ENCODE results near the gene NACC1.
"Not testable (repeated sequence)": the region's sequence is repeated elsewhere in the genome, so short reads cannot be mapped to it uniquely, and the experiment has no call there.

Gene NACC1

DNA sequence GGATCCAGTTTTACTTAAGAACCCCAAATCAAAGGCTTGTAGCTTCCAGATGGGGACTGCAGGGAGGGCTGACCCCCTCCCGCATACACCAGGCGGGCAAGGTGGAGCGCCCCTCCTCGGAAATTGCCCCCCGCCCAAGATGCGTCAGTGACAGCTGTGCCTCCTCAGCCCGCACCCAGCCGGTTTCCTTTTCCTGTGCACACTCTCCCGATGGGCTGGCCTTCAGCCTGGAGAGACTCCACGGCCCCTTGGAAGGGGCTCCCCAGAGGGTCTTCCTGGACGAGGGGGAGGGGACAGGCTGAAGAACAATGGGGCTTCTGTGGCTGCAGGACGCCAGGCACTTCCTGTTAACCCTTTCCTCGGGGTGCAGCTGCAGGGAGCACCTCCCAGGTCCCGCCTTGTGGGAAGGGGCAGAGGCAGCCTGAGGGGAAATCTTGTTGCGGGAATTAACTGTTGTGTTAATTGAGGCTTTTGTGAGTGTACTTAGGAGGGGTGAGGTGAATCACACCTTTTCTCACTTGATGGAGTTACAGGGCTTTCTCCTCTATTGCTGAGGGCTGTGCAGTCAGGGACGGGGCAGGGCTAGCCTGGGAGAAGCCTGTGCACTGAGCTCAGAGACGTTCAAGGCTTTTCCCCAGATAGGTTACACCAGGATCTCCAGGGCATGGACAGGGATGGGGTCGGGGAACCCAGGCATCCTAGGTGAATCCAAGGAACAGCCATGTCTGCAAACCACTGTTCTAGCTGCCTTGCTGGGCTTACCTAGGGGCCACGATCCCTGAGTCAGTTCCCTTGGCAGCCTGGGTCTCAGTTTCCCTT, 46.5 kb downstream of the NACC1 start:
- no peak for DNase-seq (ENCODE audit: low read depth)

DNA sequence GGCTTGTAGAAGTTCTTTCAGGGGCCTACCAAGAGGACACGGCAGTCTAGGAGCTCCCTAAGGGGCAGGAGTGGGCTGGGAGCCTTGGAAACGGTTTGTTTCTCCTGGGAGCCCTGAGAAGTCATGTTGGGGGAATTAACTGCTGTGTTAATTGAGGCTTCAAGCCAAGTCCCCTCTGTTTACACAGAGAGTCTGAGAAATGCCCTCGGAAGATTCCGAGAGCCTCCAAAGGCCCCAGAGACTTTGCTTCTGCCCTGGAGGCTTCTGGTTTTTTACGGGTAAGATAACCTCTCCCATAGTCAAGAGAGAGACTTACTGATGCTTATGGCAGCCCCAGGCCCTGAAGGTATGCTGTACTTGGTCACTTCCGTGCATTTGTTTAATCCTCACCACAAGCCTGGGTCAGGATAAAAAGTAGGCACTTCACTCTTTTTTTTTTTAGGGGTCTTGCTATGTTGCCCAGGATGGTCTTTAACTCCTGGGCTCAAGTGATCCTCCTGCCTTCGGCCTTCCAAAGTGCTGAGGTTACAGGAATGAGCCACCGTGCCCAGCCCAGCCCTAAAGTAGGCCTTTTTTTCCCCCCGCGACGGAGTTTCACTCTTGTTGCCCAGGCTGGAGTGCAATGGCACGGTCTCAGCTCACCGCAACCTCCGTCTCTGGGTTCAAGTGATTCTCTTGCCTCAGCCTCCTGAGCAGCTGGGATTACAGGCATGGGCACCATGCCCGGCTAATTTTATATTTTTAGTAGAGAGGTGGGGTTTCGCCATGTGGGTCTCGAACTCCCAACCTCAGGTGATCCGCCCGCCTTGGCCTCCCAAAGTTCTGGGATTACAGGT, 47.3 kb downstream of the NACC1 start:
- DNase-seq (ENCODE audit: low read depth): no peak

DNA sequence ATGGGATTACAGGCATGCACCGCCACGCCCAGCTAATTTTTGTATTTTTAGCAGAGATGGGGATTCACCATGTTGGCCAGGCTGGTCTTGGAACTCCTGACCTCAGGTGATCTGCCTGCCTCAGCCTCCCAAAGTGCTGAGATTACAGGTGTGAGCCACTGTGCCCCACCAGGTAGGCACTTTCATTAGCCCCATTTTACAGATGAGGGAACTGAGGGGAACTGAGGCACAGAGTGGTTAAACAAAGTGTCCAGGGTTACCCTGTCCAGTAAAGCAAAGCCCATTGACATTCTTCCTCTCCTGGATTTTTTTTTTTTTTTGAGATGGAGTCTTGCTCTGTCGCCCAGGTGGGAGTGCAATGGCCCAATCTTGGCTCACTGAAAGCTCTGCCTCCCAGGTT, 48.1 kb downstream of the NACC1 start:
- DNase-seq (ENCODE audit: low read depth): not testable (repeated sequence)

DNA sequence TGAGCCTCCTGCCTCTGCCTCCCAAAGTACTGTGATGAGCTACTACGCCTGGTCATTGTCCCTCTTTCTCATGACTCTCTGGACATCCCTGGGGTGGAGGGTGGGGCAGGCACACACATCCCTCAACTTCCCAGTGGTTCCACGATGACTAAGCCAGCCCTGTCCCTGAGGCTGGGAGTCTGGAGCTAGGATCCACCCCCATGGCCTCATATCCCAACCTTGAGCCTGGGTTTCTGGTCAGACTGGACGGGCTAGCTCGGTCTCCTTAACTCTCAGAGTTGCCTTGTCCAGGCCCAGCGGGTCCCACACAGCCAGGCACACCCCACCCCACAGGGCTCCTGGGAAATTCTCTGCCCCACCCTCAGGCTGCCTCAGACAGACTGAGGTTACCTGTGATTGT, 51.7 kb downstream of the NACC1 start:
- DNase-seq (ENCODE audit: low read depth): no peak

DNA sequence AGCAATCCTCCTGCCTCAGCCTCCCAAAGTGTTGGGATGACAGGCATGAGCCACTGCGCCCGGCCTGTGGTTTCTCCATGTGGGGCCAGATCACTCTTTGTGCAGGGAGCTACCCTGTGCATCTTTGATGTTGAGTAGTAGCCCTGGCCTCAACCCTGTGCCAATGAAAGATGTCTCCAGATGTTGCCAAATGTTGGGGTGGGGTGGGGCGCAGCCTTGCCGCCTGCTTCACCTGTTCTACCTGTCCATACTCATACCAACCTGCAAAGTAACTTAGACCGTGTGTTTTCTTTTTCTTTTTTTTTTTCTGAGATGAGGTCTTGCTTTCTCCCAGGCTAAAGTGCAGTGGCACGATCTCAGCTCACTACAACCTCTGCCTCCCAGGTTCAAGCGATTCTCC, 53.1 kb downstream of the NACC1 start:
- no peak for DNase-seq (ENCODE audit: low read depth)

DNA sequence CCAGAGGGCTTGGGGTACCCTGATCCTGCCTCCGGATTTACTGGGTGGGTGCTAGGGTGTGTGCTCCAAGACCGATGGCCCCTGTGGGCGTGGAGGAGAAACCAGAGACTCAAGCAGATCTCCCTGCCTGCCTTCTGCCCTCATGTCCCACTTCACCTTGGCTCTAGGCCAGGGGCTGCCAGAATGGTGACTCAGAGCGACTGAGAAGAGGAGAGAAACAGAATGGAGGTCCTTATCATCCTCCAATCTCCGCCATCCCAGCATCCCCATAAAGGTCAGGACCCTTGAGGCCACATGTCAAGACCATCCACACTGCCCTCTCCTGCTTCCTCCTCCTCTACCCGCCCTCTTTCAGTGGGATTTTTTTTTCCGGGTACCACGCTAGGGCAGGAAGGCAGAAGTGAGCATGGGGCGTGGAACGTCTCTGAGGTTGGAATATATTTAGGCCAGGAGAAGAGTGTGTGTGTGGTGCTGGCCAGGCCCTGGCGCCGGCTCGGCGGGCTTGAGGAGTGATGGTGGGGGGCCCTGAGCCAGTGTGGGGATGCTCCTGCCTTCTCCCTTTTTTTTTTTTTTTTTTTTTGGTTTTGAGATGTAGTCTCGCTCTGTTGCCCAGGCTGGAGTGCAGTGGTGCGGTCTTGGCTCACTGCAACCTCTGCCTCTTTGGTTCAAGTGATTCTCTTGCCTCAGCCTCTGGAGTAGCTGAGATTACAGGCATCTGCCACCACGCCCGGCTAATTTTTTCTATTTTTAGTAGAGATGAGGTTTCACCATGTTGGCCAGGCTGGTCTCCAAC, 54.5 kb downstream of the NACC1 start:
- peak; percentile 78 for DNase-seq (ENCODE audit: low read depth)

DNA sequence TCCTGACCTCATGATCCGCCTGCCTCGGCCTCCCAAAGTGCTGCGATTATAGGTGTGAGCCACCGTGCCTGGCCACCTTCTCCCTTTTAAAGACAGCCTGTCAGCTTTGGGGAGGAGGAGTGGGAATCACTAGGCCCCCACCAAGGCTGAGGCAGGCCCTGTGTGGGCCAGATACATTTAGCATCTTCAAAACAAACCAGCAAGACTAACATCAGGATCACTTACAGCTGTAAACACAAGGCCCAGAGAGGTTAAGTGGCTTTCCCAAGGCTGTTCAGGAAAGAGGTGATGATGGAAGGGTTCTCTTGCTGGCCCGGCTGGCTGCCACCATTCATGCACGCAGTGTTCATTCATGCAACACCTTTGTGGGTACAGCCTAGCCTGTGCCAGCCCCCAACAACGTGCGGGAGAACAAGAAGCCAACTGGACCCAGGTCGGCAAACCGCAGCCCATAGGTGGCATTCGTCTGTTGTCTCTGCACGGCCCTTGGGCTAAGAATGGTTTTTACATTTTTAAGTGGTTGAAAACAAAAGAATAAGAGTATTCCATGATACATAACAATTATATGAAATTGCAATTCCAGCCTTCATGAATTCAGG, 55.2 kb downstream of the NACC1 start:
- no peak for DNase-seq (ENCODE audit: low read depth)

DNA sequence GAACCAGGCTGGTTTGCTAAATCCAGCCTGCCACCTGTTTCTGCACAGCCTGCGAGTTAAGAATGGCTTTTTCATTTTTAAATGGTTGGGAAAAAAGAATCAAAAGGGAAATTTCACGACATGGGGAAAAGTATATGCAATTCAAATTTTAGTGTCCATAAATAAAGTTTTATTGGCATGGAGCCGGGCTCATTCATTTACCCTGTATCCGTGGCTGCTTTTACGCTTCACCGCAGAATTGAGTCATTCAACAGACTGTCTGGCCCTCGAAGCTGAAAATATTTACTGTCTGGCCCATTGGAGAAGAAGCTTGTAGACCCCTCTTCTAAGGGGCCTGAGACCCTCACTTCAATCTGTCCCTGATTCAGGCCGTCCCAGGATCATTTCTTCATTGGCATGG, 58.3 kb downstream of the NACC1 start:
- DNase-seq (ENCODE audit: low read depth): no peak

DNA sequence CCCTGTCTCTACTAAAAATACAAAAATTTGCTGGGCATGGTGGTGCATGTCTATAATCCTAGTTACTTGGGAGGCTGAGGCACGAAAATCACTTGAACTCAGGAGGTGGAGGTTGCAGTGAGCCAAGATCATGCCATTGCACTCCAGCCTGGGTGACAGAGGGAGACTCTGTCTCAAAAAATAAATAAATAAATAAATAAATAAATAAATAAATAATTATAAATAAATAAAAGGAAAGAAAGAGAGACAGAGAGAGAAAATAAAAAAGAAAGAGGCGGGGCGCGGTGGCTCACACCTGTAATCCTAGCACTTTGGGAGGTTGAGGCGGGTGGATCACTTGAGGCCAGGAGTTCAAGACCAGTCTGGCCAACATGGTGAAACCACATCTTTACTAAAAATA, 59.5 kb downstream of the NACC1 start:
- DNase-seq (ENCODE audit: low read depth): not testable (repeated sequence)

DNA sequence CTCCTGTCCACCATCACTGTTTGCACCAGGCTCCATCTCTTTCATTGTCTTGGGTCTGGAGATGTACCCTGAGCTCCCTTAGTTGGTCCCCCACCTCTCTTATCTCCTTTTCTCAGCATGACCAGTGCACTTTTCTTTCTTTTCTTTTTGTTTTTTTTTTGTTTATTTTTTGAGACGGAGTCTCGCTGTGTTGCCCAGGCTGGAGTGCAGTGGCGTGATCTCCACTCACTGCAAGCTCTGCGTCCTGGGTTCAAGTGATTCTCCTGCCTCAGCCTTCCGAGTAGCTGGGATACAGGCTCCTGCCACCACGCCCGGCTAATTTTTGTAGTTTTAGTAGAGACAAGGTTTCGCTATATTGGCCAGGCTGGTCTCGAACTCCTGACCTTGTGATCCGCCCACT, 60.2 kb downstream of the NACC1 start:
- DNase-seq (ENCODE audit: low read depth): not testable (repeated sequence)

DNA sequence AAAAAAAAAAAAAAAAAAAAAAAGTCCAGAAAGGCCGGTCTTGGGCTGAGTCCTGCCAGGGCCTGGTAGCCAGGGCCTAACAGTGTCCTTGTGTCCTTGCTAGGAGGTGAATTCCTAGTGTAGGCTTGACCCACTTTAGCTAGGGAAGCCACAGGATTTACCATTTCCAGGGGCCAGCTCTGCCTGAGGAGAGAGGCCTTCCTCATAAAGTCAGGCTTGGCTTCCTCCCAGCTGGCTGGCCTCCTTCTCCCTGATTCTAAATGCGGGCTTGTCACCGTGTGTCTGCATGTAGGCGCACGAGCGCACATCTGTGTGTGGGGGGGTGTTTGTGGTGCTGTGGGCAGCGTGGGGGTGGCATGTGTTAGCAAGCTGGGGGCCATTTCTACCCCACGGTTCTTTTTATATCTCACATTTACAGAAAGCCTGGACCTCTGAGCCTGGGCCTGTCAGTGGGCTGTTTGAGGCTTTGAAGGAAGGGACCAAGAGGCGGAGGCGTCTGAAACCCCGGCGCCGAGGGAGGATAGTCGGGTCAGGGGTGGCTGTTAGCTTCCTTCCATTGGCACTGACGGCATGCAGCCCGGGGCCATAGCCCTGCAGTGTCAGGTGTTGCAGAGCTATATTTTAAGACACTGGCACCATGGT, 63.8 kb downstream of the NACC1 start:
- DNase-seq (ENCODE audit: low read depth): no peak

DNA sequence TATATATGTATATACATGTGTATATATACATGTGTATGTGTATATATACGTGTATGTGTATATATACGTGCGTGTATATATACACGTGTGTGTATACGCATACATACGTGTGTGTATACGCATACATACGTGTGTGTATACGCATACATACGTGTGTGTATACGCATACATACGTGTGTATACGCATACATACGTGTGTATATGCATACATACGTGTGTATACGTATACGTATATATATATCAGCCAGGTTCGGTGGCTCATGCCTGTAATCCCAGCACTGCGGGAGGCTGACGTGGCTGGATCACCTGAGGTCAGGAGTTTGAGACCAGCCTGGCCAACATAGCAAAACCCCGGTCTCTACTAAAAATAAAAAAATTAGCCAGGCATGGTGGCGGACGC, 66.9 kb downstream of the NACC1 start:
- DNase-seq (ENCODE audit: low read depth): not testable (repeated sequence)

DNA sequence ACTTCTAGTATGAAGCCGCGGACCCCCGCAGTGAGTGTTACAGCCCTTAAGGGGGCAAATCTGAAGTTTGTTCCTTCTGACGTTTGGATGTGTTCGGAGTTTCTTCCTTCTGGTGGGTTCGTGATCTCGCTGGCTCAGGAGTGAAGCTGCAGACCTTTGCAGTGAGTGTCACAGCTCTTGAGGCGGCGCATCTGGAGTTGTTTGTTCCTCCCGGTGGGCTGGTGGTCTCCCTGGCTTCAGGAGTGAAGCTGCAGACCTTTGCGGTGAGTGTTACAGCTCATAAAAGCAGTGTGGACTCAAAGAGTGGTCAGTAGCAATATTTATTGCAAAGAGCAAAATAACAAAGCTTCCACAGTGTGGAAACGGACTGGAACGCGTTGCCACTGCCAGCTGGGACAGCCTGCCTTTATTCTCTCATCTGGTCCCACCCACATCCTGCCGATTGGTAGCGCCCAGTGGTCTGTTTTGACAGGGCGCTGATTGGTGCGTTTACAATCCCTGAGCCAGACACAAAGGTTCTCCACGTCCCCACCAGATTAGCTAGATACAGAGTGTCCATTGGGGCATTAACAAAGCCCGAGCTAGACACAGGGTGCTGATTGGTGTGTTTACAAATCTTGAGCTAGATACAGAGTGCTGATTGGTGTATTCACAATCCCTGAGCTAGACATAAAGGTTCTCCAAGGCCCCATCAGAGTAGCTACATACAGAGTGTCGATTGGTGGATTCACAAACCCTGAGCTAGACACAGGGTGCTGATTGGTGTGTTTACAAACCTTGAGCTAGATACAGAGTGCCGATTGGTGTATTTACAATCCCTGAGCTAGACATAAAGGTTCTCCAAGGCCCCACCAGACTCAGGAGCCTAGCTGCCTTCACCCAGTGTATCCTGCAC, 67.9 kb downstream of the NACC1 start:
- DNase-seq (ENCODE audit: low read depth): not testable (repeated sequence)

DNA sequence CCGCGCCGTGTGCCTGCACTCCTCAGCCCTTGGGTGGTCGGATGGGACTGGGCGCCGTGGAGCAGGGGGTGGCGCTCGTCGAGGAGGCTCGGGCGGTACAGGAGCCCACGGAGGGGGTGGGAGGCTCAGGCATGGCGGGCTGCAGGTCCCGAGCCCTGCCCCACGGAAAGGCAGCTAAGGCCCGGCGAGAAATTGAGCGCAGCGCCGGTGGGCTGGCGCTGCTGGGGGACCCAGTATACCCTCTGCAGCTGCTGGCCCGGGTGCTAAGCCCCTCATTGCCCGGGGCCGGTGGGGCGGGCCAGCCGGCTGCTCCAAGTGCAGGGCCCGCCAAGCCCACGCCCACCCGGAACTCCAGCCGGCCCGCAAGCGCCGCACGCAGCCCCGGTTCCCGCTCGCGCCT, 68.6 kb downstream of the NACC1 start:
- not testable (repeated sequence) for DNase-seq (ENCODE audit: low read depth)

DNA sequence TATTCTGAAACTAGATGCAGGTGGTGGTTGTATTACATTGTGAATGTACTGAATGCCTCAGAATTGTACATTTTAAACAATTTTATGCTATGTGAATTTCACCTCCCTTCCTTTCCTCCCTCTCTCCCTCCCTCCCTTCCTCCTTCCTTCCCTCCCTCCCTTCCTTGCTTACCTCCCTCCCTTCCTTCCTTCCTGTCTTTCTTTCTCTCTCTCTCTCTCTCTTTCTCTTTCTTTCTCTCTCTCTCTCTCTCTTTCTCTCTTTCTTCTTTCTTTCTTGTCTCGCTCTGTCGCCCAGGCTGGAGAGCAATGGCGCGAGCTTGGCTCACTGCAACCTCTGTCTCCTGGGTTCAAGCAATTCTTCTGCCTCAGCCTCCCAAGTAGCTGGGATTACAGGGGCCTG, 69.4 kb downstream of the NACC1 start:
- no peak for DNase-seq (ENCODE audit: low read depth)

DNA sequence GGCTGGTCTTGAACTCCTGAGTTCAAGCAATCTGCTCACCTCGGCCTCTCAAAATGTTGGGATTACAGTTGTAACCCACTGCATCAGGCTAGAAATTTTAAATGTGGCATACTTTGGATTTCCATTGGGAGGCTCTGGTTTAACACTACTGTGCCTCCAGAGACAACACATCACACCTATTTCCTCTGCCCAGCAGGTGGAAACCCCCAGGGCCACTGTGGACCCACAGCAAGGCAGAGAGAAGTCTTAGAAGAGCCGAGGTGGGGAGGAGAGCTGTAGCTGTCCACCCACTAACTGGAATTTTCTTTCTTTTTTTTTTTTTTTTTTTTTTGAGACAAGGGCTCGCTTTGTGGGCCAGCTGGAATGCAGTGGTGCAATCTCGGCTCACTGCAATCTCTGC, 71.5 kb downstream of the NACC1 start:
- no peak for DNase-seq (ENCODE audit: low read depth)

All from activated T-cell treated with anti-CD3 and anti-CD28 coated beads for 24 hours (primary cell).